Right hindlimb (tissue), 1 donor: ENCODE results near the gene KIF26A.

Experiments used
- DNase-seq: peaks from one replicate; pipeline ENCODE4 v3.0.0-alpha.2; 2018

Gene KIF26A

DNA sequence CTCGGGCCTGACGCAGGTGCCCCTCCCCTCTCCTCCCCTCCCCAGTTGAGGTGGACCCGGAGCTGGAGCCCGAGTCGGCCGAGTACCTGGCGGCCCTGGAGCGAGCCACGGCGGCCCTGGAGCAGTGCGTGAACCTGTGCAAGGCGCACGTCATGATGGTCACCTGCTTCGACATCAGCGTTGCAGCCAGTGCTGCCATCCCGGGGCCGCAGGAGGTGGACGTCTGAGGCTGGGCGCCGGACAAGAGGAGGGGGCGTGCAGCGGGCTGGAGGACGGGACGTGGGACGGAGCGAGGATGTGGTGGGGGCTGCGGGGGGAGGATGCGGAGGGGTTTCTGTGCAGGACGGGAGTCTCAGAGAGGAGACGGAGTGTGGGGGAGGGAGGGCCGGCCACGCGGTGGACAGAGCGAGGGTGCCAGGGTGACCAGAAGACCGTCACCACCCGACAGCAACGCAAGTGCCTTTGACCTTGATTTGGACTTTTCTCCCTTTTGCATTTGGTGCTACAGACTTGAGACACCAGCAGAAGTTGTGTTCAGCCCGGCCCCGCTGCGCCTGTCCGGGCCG lies 41.3 kb downstream of the KIF26A start:
- no peak for DNase-seq

- no peak for DNase-seq
Measured at GRCh38 chr14:104180561-104181165, 42.3 kb downstream of the KIF26A start.

- DNase-seq, result no peak
Measured at GRCh38 chr14:104181761-104182530, 43.6 kb downstream of the KIF26A start.

- DNase-seq, result no peak
Measured at GRCh38 chr14:104182857-104183425, 44.6 kb downstream of the KIF26A start.

- no peak for DNase-seq
Measured at GRCh38 chr14:104183796-104184195, 45.4 kb downstream of the KIF26A start.

- DNase-seq, result no peak
Measured at GRCh38 chr14:104184506-104184905, 46.1 kb downstream of the KIF26A start.

GRCh38 chr14:104184911-104185499 lies 46.6 kb downstream of the KIF26A start:
- no peak for DNase-seq

- no peak for DNase-seq
Measured at GRCh38 chr14:104185916-104186495, 47.6 kb downstream of the KIF26A start.

DNA sequence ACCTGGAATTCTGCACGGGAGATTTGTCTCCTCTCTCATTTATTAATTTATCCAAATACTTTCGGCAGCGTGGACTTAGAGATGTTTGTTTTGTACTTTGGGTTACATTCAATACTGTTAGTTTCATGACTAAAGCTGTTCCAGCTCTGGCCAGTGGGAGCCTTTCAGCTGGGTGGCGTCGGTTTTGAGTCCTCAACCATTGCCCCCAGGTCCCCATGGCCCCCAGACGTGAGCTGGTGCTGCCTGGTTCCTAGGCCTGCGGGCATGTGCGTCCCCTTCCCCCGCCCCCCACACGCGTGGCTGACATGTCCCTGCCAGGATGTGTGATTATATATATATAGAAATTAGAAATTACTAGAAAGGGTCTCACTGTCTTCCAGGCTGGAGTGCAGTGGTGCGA lies 48.2 kb downstream of the KIF26A start:
- DNase-seq, result no peak

- no peak for DNase-seq
Measured at GRCh38 chr14:104187121-104187889, 48.9 kb downstream of the KIF26A start.

GRCh38 chr14:104187931-104188726 lies 49.7 kb downstream of the KIF26A start:
- no peak for DNase-seq

DNA sequence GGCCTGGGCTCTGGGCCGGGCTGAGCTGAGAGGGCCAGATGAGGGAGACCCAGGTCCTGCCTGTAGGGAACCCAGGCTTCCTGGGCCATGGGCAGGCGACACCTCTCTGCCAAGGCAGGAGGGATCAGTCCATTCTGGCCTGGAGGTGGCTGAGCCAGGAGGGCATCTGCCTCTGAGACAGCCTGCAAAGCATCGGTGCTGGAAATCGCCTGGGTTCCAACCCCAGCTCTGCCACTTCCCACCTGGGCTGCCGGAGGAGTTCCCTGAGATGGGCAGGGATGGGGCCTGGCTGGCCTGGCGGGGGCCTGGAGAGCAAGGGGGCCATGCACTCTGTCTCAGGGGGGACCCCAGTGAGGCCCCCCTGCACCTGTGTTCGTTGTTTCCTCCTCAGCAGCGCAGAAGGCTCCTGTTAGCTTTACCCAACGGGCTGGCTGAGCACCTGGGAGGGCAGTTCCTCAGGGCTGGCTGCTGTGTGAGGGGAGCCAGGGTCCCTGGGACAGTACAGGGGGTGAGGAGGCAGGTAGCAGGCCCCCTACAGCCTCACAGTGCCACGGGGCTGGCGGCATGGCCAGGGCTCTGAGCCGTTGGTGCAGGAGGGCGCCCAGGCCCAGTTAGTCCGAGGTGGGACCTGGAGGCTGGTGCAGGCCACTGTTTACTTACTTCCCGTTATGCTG lies 50.5 kb downstream of the KIF26A start:
- no peak for DNase-seq

GRCh38 chr14:104189629-104190335 lies 51.4 kb downstream of the KIF26A start:
- DNase-seq, result no peak

DNA sequence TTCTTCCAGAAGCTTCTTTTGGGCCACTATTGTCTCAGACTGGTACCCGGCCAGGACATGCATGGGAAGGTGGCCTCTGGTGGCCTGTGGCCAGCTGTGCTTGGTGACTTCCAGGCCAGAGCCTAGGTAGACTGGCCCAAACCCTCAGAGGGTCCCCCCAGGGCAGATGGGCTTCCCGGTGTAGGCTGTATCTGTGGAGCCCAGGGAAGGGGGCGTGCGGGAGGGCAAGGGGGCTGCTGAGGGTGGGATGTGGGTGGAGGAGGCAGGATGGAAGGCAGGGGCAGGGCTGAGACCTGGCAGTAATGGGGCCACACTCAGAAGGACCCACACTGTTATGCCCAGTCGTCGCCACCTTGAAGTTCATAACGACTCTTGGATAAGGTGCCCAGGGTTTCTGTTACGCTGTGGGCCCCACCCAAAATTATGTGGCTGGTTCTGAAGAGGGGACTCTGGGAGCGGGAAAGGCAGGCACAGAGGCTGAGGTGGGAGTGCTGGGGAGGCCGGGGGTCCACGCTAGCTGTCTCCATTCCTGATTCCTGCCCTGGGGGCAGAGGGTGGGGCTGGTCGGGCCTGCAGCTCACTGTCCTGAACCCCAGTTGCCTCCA lies 52.1 kb downstream of the KIF26A start:
- no peak for DNase-seq

DNA sequence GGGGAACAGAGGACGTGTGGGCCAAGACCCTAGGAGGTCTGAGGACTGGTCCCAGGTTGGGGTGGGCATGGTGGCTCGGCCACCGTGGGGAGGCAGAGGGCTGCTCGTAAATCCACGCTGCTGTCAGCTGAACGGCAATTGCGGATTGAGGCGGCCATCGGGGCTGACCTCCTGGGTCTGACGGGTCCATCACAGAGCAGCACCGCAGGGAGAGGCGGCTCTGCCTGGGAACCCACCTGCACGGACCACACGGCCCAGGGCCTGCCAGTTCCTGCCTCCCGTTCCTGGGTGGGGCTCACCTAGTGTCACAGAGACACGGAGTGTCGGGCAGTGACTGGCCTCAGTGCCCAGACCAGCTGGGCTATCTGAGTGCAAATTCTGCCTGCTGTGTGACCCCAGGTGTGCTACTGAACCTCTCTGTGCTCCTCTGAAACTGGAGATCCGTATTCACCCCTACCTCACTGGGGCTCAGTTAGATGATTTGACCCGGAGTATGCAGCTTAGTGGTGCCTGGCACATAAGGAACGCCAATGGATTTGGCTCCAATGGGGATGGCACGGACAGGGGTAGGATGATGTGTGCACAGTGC lies 53.1 kb downstream of the KIF26A start:
- DNase-seq, result no peak

DNA sequence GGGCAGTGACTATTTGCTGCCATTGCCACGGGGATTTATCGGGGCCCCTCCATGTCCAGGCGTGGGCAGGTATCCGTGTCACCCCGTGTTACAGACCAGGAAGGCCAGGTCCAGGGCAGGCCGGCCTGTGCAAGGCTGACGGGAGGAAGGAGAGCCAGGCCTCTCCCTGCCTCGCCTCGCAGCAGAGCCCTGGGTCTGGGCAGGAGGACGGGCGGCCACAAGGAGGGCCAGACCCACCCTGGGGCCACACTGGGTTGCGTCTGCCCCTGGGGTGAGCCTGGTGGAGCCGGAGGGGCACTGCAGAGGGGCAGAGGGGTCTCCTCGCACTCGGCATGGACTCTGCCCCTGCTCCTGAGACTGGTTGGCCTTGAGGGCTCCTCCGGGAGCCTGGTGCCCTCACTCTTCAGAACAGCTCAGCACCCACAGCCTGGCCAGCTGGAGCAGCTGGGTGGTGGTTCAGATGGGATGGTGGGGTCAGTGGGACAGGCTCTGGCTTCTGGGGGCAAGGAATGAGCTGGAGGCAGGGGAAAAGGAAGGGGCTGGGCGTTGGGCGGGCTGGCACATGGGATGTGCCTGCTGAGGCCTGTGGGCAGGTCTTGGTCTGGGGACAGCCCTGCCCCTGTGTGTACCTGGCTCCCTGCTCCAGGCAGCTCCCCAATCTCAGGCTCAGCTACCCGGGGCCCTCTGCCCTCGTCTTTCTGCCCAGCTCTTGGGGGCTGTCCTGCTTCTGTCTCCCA lies 53.9 kb downstream of the KIF26A start:
- DNase-seq, result no peak

- DNase-seq, result no peak
Measured at GRCh38 chr14:104192883-104193245, 54.5 kb downstream of the KIF26A start.

DNA sequence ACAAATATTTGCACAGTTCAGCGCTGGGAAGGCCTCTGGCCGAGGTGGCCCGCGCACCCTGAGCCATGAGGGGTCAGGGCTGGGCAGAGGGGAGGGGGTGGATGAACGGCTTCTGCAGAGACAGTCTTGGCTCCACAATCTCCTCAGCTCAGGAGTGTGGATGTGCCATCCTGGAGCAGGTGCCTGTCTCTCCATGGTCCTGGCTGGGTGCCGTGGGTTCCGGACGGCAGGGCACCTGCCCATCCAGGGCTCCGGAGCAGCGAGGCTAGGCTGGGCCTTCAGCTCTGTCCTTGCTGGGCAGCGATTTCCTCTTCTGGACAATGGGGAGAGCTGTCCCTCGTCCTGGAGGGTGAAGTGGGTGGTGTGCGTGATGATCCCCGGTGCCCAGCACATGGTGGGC lies 55.6 kb downstream of the KIF26A start:
- DNase-seq, result no peak

GRCh38 chr14:104194716-104195115 lies 56.3 kb downstream of the KIF26A start:
- no peak for DNase-seq
